GM18517 (cell line): ENCODE results near the gene CABP7.

ENCODE experiments used
- ATAC-seq: cut with Tn5 transposase; IDR thresholded peaks from one replicate; pipeline ENCODE4 v1.9.1; 2021; ENCODE audit warnings: mild to moderate bottlenecking, moderate library complexity; ENCODE audit not compliant: unreplicated experiment

CABP7 gene

DNA sequence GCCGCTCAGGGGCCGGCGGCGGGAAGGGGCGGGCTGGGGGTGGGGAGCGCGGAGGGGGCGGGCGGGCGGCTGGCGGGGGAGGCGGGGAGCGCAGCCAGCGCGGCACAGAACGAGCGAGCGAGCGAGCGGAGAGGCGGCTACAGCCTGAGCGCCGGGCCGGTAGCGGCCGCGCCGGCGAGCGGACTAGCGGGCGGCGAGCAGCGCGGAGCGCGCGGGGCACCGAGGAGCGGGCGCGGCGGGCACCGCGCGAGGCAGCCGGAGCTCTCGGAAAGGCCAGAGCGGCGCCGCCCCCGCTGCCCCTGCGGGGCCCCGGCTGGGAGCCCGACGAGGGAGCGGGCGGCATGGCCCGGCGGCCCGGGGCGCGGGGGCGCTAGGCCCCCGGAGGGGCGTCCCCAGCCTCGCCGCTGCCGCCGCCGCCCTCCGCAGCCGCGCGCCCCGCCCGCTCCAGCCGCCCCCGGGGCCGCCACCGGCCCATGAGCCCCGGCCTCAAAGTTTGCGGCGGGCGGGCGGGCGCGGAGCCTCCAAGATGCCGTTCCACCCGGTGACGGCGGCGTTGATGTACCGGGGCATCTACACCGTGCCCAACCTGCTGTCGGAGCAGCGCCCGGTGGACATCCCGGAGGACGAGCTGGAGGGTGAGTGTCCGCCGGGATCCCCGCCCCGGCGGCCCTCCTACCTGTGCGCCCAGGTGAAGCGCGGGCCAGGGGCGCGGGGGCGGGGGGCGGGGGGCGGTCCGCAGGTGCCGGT is at the start of gene CABP7:
Gene CABP7 (plus strand): TSS at position 105 of the 747 bp plus-strand sequence. CDS start 422 bp downstream, at position 527.
- ATAC-seq: no peak

DNA sequence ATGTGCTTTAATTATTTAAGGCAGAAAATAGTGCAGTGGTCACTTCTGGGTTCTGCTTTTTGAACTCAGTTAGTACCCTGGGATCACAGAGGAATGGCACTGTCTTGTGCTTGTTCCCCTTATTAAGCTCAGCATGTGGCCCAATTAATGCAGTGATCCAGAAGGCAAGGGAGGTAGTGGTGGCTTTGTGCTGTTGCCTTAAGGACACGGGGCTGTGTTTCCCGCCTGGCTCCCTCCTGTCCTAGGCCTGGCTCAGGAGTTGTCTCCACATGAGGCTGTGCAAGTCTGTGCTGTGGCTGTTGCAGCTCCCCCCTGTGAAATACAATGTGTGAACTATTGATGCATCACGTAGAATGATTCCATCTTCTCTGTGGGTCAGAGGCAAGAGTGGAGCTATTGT is 49.2 kb upstream of the CABP7 start:
- no peak for ATAC-seq

DNA sequence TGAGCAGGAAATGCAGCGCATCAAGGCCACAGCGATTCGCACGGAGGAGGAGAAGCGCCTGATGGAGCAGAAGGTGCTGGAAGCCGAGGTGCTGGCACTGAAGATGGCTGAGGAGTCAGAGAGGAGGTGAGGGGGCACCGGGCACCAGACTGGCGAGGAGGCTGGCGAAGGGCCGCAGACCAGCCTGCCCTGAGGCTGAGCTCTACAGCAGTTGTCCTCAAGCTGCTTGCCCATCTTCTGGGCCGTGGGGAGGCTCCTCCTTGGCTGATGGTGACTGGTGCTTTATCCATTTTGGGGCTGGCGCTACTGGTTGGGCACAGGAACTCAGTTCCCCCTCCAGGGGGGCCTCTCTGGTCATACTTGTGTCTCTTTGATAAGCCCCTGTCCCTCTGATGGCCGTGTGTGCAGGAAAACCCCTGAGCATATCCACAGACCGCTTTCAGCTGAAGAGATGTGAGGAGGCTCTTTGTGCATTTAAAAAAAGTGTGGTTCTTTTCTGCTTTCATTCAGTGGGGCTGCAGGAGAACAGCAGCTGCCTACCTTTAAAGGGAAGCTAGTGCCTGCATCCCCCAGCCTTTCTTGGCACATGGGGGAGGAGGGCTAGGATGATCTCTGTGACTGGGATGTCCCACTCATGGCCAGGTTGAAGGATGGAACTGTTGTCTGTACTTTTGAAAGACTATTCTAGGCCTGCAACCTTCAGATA is 46.3 kb upstream of the CABP7 start:
- ATAC-seq: no peak

DNA sequence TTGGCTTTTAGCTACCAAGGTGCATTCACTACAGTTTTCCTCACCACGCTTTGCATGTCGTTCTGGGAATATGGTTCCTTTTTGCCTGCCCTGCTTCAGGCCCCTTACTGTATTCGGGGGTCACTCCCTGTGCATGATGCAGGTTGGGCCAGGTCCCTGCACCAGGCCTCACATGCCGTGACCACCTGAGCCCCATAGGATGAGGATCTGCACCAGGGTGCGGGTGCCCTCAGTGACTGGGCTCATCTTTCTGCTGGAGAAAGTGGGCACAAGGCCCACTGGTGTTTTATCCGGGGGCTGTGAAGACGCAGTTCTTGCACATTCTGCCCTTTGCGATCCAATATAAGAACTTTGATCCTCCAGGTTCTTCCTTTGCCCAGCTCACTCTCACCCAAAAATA is 45.7 kb upstream of the CABP7 start:
- ATAC-seq: no peak

GRCh38 chr22:29679316-29679715 is 40.5 kb upstream of the CABP7 start:
- no peak for ATAC-seq

- ATAC-seq: no peak
Observed at GRCh38 chr22:29683536-29683935, 36.3 kb upstream of the CABP7 start.

DNA sequence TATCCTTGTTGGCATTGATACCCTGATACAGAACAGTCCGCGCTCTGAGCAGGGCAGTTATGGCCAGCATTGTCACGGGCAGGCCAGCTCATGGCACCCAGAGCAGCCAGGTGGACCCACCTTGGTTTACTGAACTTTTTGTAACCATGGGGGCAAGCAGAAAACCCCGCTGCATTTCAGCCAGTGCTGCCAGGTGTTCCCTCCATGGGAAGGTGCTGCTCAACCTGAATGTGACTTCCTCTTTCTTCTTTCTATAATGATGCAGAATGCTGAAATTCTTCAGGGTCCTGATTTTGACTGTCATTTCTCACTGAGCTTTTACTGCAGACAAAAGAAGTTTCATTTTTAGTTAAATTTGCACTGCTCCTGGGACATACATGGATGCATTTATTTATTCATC is 35.6 kb upstream of the CABP7 start:
- no peak for ATAC-seq

GRCh38 chr22:29689206-29689879 is 30.5 kb upstream of the CABP7 start:
- no peak for ATAC-seq

DNA sequence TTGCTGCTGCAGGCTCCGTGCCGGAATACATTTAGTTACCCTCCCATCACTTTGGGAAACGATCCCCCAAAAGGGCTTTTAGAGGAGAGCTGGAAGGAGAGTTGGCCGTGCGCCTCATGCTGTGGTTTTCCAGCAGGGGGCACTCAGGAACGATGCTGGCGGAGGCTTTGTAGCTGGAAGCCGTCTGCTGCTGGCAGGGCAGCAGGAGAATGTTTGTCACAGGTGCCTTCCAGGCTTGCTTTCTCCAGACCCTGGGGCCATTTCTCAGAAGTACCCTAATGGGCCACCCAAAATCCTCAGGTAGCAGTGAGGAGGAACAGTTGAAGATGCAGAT is 30.0 kb upstream of the CABP7 start:
- no peak for ATAC-seq

- ATAC-seq: no peak
Observed at GRCh38 chr22:29690476-29690875, 29.3 kb upstream of the CABP7 start.

GRCh38 chr22:29691636-29692326 is 28.0 kb upstream of the CABP7 start:
- ATAC-seq: no peak

DNA sequence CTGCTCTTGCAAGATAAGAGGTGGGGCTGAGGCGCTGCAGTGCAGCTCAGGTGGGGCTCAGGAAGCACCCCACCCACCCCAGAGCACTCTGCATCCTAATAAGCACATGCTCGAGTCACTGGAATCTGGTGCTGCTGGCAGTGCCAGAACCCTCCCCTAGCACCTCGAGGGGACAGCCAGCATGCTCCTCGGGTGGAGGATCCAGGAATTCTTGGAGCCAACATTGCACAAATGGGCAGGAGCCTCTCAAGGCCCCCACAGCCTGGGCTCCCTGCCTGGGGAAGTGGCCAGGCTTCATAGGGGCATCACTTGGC is 27.5 kb upstream of the CABP7 start:
- ATAC-seq: no peak

DNA sequence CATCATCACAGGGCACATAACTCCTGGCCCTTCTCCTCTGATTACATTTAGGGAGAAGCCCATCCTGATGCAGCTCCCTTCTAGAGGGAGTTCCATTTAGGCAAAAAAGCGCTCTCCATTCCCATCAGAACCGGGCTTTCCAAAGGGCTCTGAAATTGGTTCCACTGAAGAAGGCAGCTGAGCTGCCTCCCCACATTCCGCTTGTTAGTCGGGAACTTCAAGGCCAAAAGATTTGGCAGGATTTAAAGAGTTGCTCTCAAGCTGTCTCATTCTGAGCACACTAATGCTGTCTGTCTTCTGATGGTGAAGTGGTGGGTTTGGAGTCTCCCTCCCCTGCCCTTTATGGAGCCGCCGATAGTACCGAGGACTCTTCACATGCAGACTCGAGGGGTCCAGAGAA is 26.6 kb upstream of the CABP7 start:
- ATAC-seq: no peak

GRCh38 chr22:29693671-29694070 is 26.1 kb upstream of the CABP7 start:
- ATAC-seq: no peak

DNA sequence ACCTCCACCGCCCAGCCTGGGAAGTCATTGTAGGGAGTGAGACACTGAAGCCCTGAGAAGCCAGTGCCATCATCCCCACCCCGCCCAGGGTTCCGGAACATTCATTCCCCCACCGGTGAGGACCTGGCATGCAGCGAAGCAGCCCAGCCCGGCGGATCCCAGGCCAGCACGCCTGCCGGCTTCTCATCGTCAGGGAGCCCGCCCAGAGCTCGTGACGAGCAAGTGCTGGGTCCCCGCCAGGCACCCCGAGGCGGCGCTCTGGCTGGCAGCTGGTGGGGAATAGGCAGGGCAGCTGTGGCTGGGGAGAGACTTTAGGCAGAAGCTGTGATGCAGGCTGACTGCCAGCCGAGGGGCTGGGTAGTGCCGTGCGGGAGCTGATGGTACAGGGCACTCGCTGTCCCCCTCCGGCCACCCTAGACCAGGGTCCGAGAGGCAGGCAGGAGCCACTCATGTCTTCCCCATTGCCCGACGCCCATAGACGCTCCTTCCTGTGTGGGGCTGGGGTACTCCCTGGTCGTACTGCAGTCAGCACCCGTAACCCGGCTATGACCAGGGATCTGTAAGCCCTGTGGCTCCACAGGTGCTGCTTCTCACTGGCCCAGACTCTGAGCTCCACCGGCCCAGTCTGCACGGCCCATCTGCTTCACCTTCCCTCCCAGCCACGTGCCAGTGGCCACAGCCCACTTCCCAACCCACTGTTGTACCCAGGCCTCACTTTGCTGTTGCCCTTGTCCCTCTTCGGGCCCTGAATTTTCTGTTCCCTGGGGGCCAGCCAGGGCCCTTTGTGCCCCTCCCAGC is 24.5 kb upstream of the CABP7 start:
- ATAC-seq: no peak

GRCh38 chr22:29697853-29698598 is 21.8 kb upstream of the CABP7 start:
- ATAC-seq: no peak

- no peak for ATAC-seq
Observed at GRCh38 chr22:29700206-29700899, 19.4 kb upstream of the CABP7 start.

- no peak for ATAC-seq
Observed at GRCh38 chr22:29700900-29701154, 19.0 kb upstream of the CABP7 start.

- no peak for ATAC-seq
Observed at GRCh38 chr22:29701155-29701999, 18.4 kb upstream of the CABP7 start.
